Chondrocyte (in vitro differentiated cells): ENCODE measurements around the gene HUS1. TPM values are rescaled to one million over a fixed set of nuclear protein-coding genes. Genes with fewer than 3 reads are reported as not detected.

ENCODE experiments used
- DNase-seq: peaks from one replicate; pipeline ENCODE4 v3.0.0; 2021; ENCODE audit warnings: mixed read lengths, low spot score
- H3K27ac Mint-ChIP-seq: one replicate; pipeline ENCODE4 v1.8.0; 2021; ENCODE audit warnings: mild to moderate bottlenecking, moderate library complexity, mixed read lengths; ENCODE audit not compliant: unreplicated experiment
- H3K27me3 Mint-ChIP-seq: 2 replicates; pipeline ENCODE4 v1.8.0; 2021; ENCODE audit warnings: low read depth, mixed read lengths
- H3K36me3 Mint-ChIP-seq: 2 replicates; pipeline ENCODE4 v1.8.0; 2021; ENCODE audit warnings: low read depth, mixed read lengths
- H3K4me1 Mint-ChIP-seq: 2 replicates; pipeline ENCODE4 v1.8.0; 2021; ENCODE audit warnings: low read depth, mild to moderate bottlenecking, mixed read lengths
- H3K4me3 Mint-ChIP-seq: one replicate; pipeline ENCODE4 v1.8.0; 2021; ENCODE audit warnings: mild to moderate bottlenecking, moderate library complexity, mixed read lengths; ENCODE audit not compliant: unreplicated experiment
- H3K9me3 Mint-ChIP-seq: 2 replicates; pipeline ENCODE4 v1.8.0; 2021; ENCODE audit warnings: low read depth, mixed read lengths
- CTCF ChIP-seq: fragments of 200-600 bp; sonication (generic); IDR thresholded peaks from 2 replicates; pipeline ENCODE4 v1.5.0; 2021; ENCODE audit warnings: antibody characterized with exemption, mild to moderate bottlenecking, moderate library complexity
- total RNA-seq: library from RNA; stranded (reverse); gene quantifications from 3 replicates; pipeline ENCODE4 v1.2.1, GENCODE V29; 2021

Gene HUS1
- total RNA-seq, 1 donor from 2014 or later, result 29.0 TPM

- peaks cover 11% of the 10 kb centered on the region for H3K4me1 Mint-ChIP-seq
- peak overlapping the region; percentile 94 for H3K4me3 Mint-ChIP-seq
- no peaks in the 10 kb centered on the region for H3K9me3 Mint-ChIP-seq
- no peak for TF ChIP-seq CTCF
- no peak for DNase-seq
- H3K36me3 Mint-ChIP-seq, result peaks cover 13% of the 10 kb centered on the region
- H3K27ac Mint-ChIP-seq, result peak overlapping the region; percentile 93
- H3K27me3 Mint-ChIP-seq, result no peaks in the 10 kb centered on the region
Observed at GRCh38 chr7:47979832-47980181, 392 bp upstream of the HUS1 start.

- Mint-ChIP-seq H3K4me1 (peaks cover 11% of the 10 kb centered on the region), H3K27me3 (no peaks in the 10 kb centered on the region), H3K27ac (peak overlapping the region; percentile 93), H3K4me3 (peak overlapping the region; percentile 94), H3K36me3 (peaks cover 21% of the 10 kb centered on the region), H3K9me3 (no peaks in the 10 kb centered on the region)
- no peak for TF ChIP-seq CTCF
- DNase-seq, result no peak
Observed at GRCh38 chr7:47978790-47979144, 648 bp downstream of the HUS1 start.

DNA sequence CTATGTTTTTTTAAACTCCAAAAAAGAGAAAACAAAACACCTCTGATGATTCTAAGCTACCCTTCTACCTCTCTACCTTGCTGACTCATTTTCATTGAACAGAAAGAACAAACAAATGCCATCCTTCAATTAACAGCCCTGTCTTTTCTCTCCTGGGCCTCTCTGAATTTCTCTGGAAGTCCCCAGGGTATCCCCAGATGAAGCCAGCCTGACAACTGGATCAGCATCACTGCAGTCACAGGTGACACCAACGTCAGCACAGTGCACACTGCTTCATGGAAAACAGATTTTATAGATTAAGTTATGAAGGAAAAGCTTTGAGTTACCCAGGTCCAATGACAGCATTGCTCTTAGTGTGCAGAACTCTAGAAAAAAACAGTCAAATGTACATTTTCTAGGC, 5.7 kb downstream of the HUS1 start:
- TF ChIP-seq CTCF, result no peak
- Mint-ChIP-seq H3K9me3 (no peaks in the 10 kb centered on the region), H3K27ac (no peak overlapping the region), H3K4me1 (peaks cover 38% of the 10 kb centered on the region), H3K27me3 (no peaks in the 10 kb centered on the region), H3K36me3 (peaks cover 38% of the 10 kb centered on the region), H3K4me3 (no peak overlapping the region)
- DNase-seq, result no peak

DNA sequence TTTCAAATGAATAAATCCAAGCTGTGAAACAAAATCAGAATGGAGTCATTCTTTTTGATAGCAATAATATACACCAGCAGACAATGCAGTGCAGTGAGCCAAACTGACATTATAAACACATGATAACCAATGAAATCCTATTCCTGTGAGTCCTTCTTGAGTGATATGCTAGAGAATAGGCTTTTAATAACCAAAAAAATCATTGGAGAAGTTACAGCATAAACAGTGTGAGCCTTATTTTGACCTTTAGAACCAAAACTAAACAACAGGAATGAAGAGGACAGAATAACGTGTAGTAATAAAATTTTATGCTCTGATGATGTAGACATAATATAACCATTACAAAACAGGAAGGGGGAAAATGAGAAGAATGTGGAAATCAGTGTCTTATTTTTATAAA, 8.7 kb downstream of the HUS1 start:
- DNase-seq, result no peak
- peaks cover 43% of the 10 kb centered on the region for H3K36me3 Mint-ChIP-seq
- no peaks in the 10 kb centered on the region for H3K27me3 Mint-ChIP-seq
- no peak overlapping the region for H3K4me3 Mint-ChIP-seq
- no peak overlapping the region for H3K27ac Mint-ChIP-seq
- no peaks in the 10 kb centered on the region for H3K9me3 Mint-ChIP-seq
- H3K4me1 Mint-ChIP-seq, result peaks cover 33% of the 10 kb centered on the region
- no peak for TF ChIP-seq CTCF

GRCh38 chr7:47968847-47969774, 10.3 kb downstream of the HUS1 start:
- H3K27me3 Mint-ChIP-seq, result no peaks in the 10 kb centered on the region
- H3K4me3 Mint-ChIP-seq, result no peak overlapping the region
- TF ChIP-seq CTCF, result peak; percentile 96
- no peaks in the 10 kb centered on the region for H3K9me3 Mint-ChIP-seq
- H3K36me3 Mint-ChIP-seq, result peaks cover 49% of the 10 kb centered on the region
- DNase-seq, result no peak
- peaks cover 33% of the 10 kb centered on the region for H3K4me1 Mint-ChIP-seq
- peak overlapping the region; percentile 24 for H3K27ac Mint-ChIP-seq
